Kidney (tissue), 14 donors: ENCODE results near the gene EPHA2. TPM values are rescaled to one million over a fixed set of nuclear protein-coding genes. Genes with fewer than 3 reads are reported as not detected.
A peak's percentile ranks its signal among the peaks of the same experiment; 100 is the strongest.

Source experiments
- DNase-seq, 5 donors: peaks; one replicate each; pipeline ENCODE4 v3.0.0-alpha.2; 2013 to 2020
- FAIRE-seq: peaks from 2 replicates; lab custom pipeline; 2012; peaks lifted over from hg19 to GRCh38; lab: Jason Lieb, UNC
- H3K27ac ChIP-seq, 2 donors: one replicate each; pipeline ENCODE4 v1.7.0; 2013; ENCODE audit warnings: low read depth in 2 of 2, low read length in 2 of 2, inconsistent platforms in 1 of 2
- H3K27me3 ChIP-seq: one replicate; pipeline ENCODE4 v1.7.1; 2013; ENCODE audit warnings: low read length, inconsistent platforms; ENCODE audit not compliant: control insufficient read depth, insufficient read depth
- H3K36me3 ChIP-seq, 3 donors: one replicate each; pipeline versions ENCODE4 v1.7.0 to v1.7.1; 2013; ENCODE audit warnings: low read length in 3 of 3, control low read depth in 1 of 3, inconsistent platforms in 1 of 3; ENCODE audit not compliant: insufficient read depth in 3 of 3, control insufficient read depth in 2 of 3
- H3K4me1 ChIP-seq, 3 donors: one replicate each; pipeline versions ENCODE4 v1.7.0 to v1.7.1; 2013; ENCODE audit warnings: low read length in 3 of 3, inconsistent platforms in 1 of 3, low read depth in 1 of 3; ENCODE audit not compliant: control insufficient read depth in 2 of 3, insufficient read depth in 2 of 3
- H3K4me3 ChIP-seq, 3 donors: one replicate each; pipeline versions ENCODE4 v1.7.0 to v1.8.1; 2013; ENCODE audit warnings: low read length in 3 of 3, control low read depth in 1 of 3, inconsistent platforms in 1 of 3
- H3K9ac ChIP-seq, 3 donors: one replicate each; pipeline versions ENCODE4 v1.7.0 to v1.7.1; 2013; ENCODE audit warnings: low read length in 3 of 3, control low read depth in 1 of 3, inconsistent platforms in 1 of 3
- H3K9me3 ChIP-seq, 3 donors: one replicate each; pipeline versions ENCODE4 v1.7.0 to v1.7.1; 2013; ENCODE audit warnings: low read length in 3 of 3, control low read depth in 1 of 3, inconsistent platforms in 1 of 3; ENCODE audit not compliant: control insufficient read depth in 2 of 3, insufficient read depth in 1 of 3
- intact Hi-C: fragments of 100-400 bp; cut with DNase I; formaldehyde crosslinking; loops from one replicate; pipeline ENCODE4 v1.11.1; 2022
- polyA plus RNA-seq: library from polyadenylated mRNA; stranded (reverse); fragments of 350-450 nt; fragmentation: Illumina TruSeq; extraction: RNeasy Lipid Tissue Mini Kit (QIAGEN cat#74804); gene quantifications from one replicate; pipeline ENCODE4 v1.2.3, GENCODE V29; 2014; ENCODE audit warnings: low read depth, low replicate concordance; ENCODE audit not compliant: insufficient read depth
- total RNA-seq: library from RNA; stranded (reverse); fragmentation: NEBNext Ultra II Directional; extraction: Animal tissue kit (Norgen Biotek cat#: 25700); gene quantifications from one replicate; pipeline ENCODE4 v1.2.1, GENCODE V29; 2021
- TF ChIP-seq, protein P1 (sequence below): IDR thresholded peaks from 3 replicates; pipeline ENCODE4 v1.5.1; 2012; ENCODE audit warnings: mild to moderate bottlenecking, moderate library complexity, borderline replicate concordance; ENCODE audit not compliant: insufficient read depth; ENCODE audit errors: extremely low read depth
- donor health status: control.
- donor health status: control.
- donor health status: control.
- donor health status: control.
- donor health status: control.
- donor health status: DM: yes; HTN: yes; CAD: no.
- donor health status: Normal renal cell carcinoma (clear cell type).

Gene EPHA2
- total and polyA plus RNA-seq, 2 donors from 2014 or later, result 5.5 to 34.2 TPM

DNA sequence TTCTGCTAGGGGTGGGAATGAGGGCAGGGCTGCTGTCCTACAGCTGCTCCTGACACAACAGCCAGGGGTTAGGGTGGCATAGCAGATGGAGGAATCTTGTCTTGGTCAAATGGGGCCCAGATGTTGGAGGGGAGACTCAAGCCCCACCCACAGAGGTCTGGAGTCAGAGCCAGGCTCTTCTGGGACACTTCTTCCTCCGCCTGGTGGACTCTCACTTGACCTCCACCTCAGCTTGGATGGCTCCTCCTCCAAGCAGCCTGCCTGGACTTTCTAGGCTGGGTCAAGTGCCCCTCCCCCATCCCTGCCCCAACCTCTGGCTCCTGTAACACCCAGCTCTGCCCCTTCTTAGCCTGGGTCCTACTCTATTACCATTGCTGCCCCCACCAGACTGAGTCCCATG is 35.5 kb downstream of the EPHA2 start:
- Histone ChIP-seq H3K4me3 (no peak overlapping the region), H3K27me3 (no peaks in the 10 kb centered on the region), H3K36me3 (peaks cover 0 to 2% (median 0%) of the 10 kb centered on the region in 3 donors), H3K9ac (no peak overlapping the region), H3K27ac (no peak overlapping the region), H3K4me1 (peaks cover 0 to 3% (median 0%) of the 10 kb centered on the region in 3 donors), H3K9me3 (no peaks in the 10 kb centered on the region)
- intact Hi-C loops, result no loop called here
- FAIRE-seq (no peak), DNase-seq (peak in 1 of 5 donors; percentile 35)
- TF ChIP-seq, protein P1, sequence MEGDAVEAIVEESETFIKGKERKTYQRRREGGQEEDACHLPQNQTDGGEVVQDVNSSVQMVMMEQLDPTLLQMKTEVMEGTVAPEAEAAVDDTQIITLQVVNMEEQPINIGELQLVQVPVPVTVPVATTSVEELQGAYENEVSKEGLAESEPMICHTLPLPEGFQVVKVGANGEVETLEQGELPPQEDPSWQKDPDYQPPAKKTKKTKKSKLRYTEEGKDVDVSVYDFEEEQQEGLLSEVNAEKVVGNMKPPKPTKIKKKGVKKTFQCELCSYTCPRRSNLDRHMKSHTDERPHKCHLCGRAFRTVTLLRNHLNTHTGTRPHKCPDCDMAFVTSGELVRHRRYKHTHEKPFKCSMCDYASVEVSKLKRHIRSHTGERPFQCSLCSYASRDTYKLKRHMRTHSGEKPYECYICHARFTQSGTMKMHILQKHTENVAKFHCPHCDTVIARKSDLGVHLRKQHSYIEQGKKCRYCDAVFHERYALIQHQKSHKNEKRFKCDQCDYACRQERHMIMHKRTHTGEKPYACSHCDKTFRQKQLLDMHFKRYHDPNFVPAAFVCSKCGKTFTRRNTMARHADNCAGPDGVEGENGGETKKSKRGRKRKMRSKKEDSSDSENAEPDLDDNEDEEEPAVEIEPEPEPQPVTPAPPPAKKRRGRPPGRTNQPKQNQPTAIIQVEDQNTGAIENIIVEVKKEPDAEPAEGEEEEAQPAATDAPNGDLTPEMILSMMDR, result no peak

DNA sequence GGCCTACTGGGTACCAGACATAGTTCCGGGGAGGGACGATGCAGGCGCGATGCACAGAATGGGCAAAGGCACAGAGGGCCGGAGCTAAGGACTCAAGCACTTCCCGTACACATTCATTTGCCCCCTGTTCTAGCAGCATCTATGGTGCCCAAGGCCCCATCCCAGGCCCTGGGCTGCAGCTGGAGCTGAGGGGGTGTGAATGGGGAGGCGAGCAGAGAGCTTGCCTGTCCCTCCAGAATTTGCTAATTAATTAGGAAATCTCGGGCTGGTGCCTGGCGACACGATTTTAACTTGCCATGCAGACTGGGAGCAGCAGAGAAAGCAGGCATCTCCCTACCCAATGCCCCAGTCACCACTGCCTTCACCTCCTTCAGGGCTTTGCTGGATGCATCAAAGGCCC is 35.9 kb downstream of the EPHA2 start:
- Histone ChIP-seq H3K9me3 (no peaks in the 10 kb centered on the region), H3K4me1 (peaks cover 0 to 3% (median 0%) of the 10 kb centered on the region in 3 donors), H3K27ac (no peak overlapping the region), H3K4me3 (no peak overlapping the region), H3K27me3 (no peaks in the 10 kb centered on the region), H3K9ac (no peak overlapping the region), H3K36me3 (peaks cover 0 to 2% (median 0%) of the 10 kb centered on the region in 3 donors)
- intact Hi-C loops, result no loop called here
- TF ChIP-seq, protein P1, result no peak
- FAIRE-seq, result no peak
- peak in 1 of 5 donors; percentile 48 for DNase-seq

DNA sequence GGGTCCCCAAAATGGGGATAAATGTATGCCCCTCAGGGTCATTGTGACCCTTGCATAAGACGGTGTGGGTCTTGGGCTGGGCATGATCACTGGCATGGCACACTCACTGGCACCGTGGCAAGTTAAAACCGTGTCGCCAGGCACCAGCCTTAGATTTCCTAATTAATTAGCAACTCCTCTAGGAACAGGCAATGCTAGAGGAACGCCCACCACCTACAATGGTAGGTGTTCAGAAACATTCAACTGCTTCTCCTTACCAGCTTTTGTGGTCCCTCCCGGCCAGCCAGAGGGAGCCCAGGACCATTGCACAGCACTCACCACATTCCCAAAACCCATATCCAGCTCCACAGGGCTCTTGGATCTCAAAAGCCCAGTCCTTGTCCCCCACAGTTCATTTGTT is 36.4 kb downstream of the EPHA2 start:
- Histone ChIP-seq H3K27me3 (no peaks in the 10 kb centered on the region), H3K4me3 (no peak overlapping the region), H3K9me3 (no peaks in the 10 kb centered on the region), H3K9ac (no peak overlapping the region), H3K36me3 (peaks cover 0 to under 1% (median 0%) of the 10 kb centered on the region in 3 donors), H3K27ac (no peak overlapping the region), H3K4me1 (peaks cover 0 to 3% (median 0%) of the 10 kb centered on the region in 3 donors)
- TF ChIP-seq, protein P1, result no peak
- DNase-seq (no peak), FAIRE-seq (no peak)
- intact Hi-C loops, result no loop called here

DNA sequence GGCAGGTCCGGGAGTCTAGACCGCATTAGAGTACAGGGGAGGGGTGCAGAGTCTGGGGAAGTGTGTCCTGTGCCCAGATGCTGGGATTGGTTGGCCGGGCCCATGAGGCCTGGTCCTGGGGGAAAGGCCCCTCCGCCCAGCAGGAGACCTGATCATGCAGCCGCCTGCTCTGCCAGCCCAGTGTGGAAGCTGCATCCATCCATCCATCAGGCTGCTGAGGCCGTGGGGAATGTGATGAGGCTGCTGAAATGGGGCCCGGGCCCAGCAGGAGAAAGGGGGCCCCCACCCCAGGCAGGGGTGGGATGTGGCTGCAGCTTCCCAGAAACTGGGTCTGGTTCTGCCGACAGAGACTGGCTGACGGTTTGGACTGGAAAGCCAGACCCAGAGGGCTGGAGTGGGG is 37.2 kb downstream of the EPHA2 start:
- H3K4me3 ChIP-seq, result no peak overlapping the region
- no peaks in the 10 kb centered on the region for H3K27me3 ChIP-seq
- DNase-seq (peak in 1 of 5 donors; percentile 69), FAIRE-seq (no peak)
- intact Hi-C loops, result no loop called here
- H3K4me1 ChIP-seq, result peaks cover 0 to 3% (median 0%) of the 10 kb centered on the region in 3 donors
- no peaks in the 10 kb centered on the region for H3K9me3 ChIP-seq
- no peaks in the 10 kb centered on the region for H3K36me3 ChIP-seq
- H3K27ac ChIP-seq, result no peak overlapping the region
- no peak overlapping the region for H3K9ac ChIP-seq
- TF ChIP-seq, protein P1, result no peak
